ENCODE data around the gene PDZD4.

The PDZD4 gene

GRCh38 chrX:153804100-153804595 lies 26.2 kb downstream of the PDZD4 start:
- H3K9me3 ChIP-seq (ENCODE audit: insufficient read depth, low read length): no peaks in the 10 kb centered on the region
- H3K9ac ChIP-seq (ENCODE audit: low read length): no peak overlapping the region
- H4K20me1 ChIP-seq (ENCODE audit: insufficient read depth, low read length): no peaks in the 10 kb centered on the region
- no peak overlapping the region for H3K27ac ChIP-seq (ENCODE audit: low read length)
- H3K4me3 ChIP-seq (ENCODE audit: low read length): no peak overlapping the region
- H3K79me2 ChIP-seq (ENCODE audit: low read length): no peaks in the 10 kb centered on the region
- no peak for TF ChIP-seq EZH2phosphoT487 (IDR thresholded peaks at IDR 0.05; ENCODE audit: low read depth)
- TF ChIP-seq CTCF (IDR thresholded peaks at IDR 0.05; ENCODE audit: low read depth, low read length): no peak
- no peaks in the 10 kb centered on the region for H3K27me3 ChIP-seq (ENCODE audit: low read depth, low read length)
- no peak overlapping the region for H2AFZ ChIP-seq (ENCODE audit: low read depth, low read length)
- H3K36me3 ChIP-seq (replicated peaks; ENCODE audit: low read depth, low read length): no peaks in the 10 kb centered on the region
- H3K4me1 ChIP-seq (ENCODE audit: low read length): no peaks in the 10 kb centered on the region
- H3K4me2 ChIP-seq (ENCODE audit: low read length): no peak overlapping the region

GRCh38 chrX:153803211-153804099 lies 26.9 kb downstream of the PDZD4 start:
- Histone ChIP-seq H3K4me3 (ENCODE audit: low read length) (no peak overlapping the region), H2AFZ (ENCODE audit: low read depth, low read length) (no peak overlapping the region), H3K27ac (ENCODE audit: low read length) (no peak overlapping the region), H3K4me1 (ENCODE audit: low read length) (no peaks in the 10 kb centered on the region), H3K27me3 (ENCODE audit: low read depth, low read length) (no peaks in the 10 kb centered on the region), H3K79me2 (ENCODE audit: low read length) (no peaks in the 10 kb centered on the region), H3K9ac (ENCODE audit: low read length) (no peak overlapping the region), H4K20me1 (ENCODE audit: insufficient read depth, low read length) (no peaks in the 10 kb centered on the region), H3K36me3 (replicated peaks; ENCODE audit: low read depth, low read length) (peaks cover 4% of the 10 kb centered on the region), H3K9me3 (ENCODE audit: insufficient read depth, low read length) (no peaks in the 10 kb centered on the region), H3K4me2 (ENCODE audit: low read length) (no peak overlapping the region)
- TF ChIP-seq CTCF (IDR thresholded peaks at IDR 0.05; ENCODE audit: low read depth, low read length) (no peak), EZH2phosphoT487 (IDR thresholded peaks at IDR 0.05; ENCODE audit: low read depth) (no peak)

- no peaks in the 10 kb centered on the region for H3K9me3 ChIP-seq (ENCODE audit: insufficient read depth, low read length)
- TF ChIP-seq EZH2phosphoT487 (IDR thresholded peaks at IDR 0.05; ENCODE audit: low read depth): no peak
- no peak for TF ChIP-seq CTCF (IDR thresholded peaks at IDR 0.05; ENCODE audit: low read depth, low read length)
Observed at GRCh38 chrX:153802513-153803045, 27.8 kb downstream of the PDZD4 start.

GRCh38 chrX:153801669-153802068 lies 28.7 kb downstream of the PDZD4 start:
- Histone ChIP-seq H3K4me3 (ENCODE audit: low read length) (no peak overlapping the region), H4K20me1 (ENCODE audit: insufficient read depth, low read length) (no peaks in the 10 kb centered on the region; the same call in 1 of the 2 replicates), H3K27me3 (ENCODE audit: low read depth, low read length) (no peaks in the 10 kb centered on the region), H3K27ac (ENCODE audit: low read length) (no peak overlapping the region), H3K4me2 (ENCODE audit: low read length) (no peak overlapping the region), H3K36me3 (replicated peaks; ENCODE audit: low read depth, low read length) (peaks cover 14% of the 10 kb centered on the region), H3K79me2 (ENCODE audit: low read length) (peaks cover 6% of the 10 kb centered on the region), H3K9me3 (ENCODE audit: insufficient read depth, low read length) (no peaks in the 10 kb centered on the region), H3K9ac (ENCODE audit: low read length) (no peak overlapping the region), H3K4me1 (ENCODE audit: low read length) (no peaks in the 10 kb centered on the region), H2AFZ (ENCODE audit: low read depth, low read length) (no peak overlapping the region)
- TF ChIP-seq CTCF (IDR thresholded peaks at IDR 0.05; ENCODE audit: low read depth, low read length) (no peak), EZH2phosphoT487 (IDR thresholded peaks at IDR 0.05; ENCODE audit: low read depth) (no peak)

More at GRCh38 chrX:153802513-153803045, 27.8 kb downstream of the PDZD4 start:
- H3K27ac ChIP-seq (ENCODE audit: low read length): no peak overlapping the region
- no peak overlapping the region for H3K4me3 ChIP-seq (ENCODE audit: low read length)
- H3K4me1 ChIP-seq (ENCODE audit: low read length): no peaks in the 10 kb centered on the region
- no peak overlapping the region for H3K4me2 ChIP-seq (ENCODE audit: low read length)
- no peak overlapping the region for H3K9ac ChIP-seq (ENCODE audit: low read length)
- H2AFZ ChIP-seq (ENCODE audit: low read depth, low read length): no peak overlapping the region
- peaks cover 6% of the 10 kb centered on the region for H3K36me3 ChIP-seq (replicated peaks; ENCODE audit: low read depth, low read length)
- no peaks in the 10 kb centered on the region for H4K20me1 ChIP-seq (ENCODE audit: insufficient read depth, low read length)
- no peaks in the 10 kb centered on the region; the same call in 1 of the 2 replicates for H3K79me2 ChIP-seq (ENCODE audit: low read length)
- H3K27me3 ChIP-seq (ENCODE audit: low read depth, low read length): no peaks in the 10 kb centered on the region
